Measurements from ENCODE around the gene PUS7.
A peak's percentile ranks its signal among the peaks of the same experiment; 100 is the strongest.
"Not testable (repeated sequence)": the region's sequence is repeated elsewhere in the genome, so short reads cannot be mapped to it uniquely, and the experiment has no call there.

Gene PUS7

GRCh38 chr7:105457619-105458225 lies 64.3 kb downstream of the PUS7 start:
- no peak for TF ChIP-seq CTCF (IDR thresholded peaks at IDR 0.05; ENCODE audit: low read depth, low read length, missing control alignments)
- Histone ChIP-seq H3K27ac (no peak overlapping the region), H3K27me3 (replicated peaks) (no peaks in the 10 kb centered on the region), H3K4me3 (ENCODE audit: low read depth, low read length) (no peak overlapping the region), H3K36me3 (replicated peaks) (peaks cover 9% of the 10 kb centered on the region)
- DNase-seq, result no peak
- in situ Hi-C loops (cut with HindIII; ENCODE audit: low pct_ligation_motif_present, low sequenced_read_pairs), result no loop called here

DNA sequence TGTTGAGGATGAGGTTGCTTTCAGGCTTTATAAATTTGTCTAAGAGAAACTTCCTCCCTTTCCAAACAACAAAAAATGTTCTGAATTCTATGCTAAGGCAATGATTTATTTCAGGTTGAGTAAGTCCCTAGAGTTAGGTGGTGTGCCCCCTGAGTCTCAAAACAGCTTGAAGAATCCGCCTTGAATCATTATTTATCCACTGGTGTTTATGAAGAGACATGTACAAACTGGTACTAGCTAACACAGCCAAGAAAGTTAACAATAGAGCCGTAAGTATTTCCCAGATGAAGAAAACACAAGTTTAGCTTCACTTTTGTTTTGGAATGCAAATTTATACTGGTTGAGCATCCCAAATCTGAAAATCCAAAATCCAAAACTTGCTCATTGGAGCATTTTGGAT lies 67.2 kb downstream of the PUS7 start:
- Histone ChIP-seq H3K27ac (no peak overlapping the region), H3K4me3 (ENCODE audit: low read depth, low read length) (no peak overlapping the region), H3K36me3 (replicated peaks) (no peaks in the 10 kb centered on the region), H3K27me3 (replicated peaks) (no peaks in the 10 kb centered on the region)
- no peak for TF ChIP-seq CTCF (IDR thresholded peaks at IDR 0.05; ENCODE audit: low read depth, low read length, missing control alignments)
- in situ Hi-C loops (cut with HindIII; ENCODE audit: low pct_ligation_motif_present, low sequenced_read_pairs), result no loop called here
- no peak for DNase-seq

GRCh38 chr7:105454095-105454747 lies 67.8 kb downstream of the PUS7 start:
- no peak for TF ChIP-seq CTCF (IDR thresholded peaks at IDR 0.05; ENCODE audit: low read depth, low read length, missing control alignments)
- no peak overlapping the region for H3K4me3 ChIP-seq (ENCODE audit: low read depth, low read length)
- peak; percentile 44 for DNase-seq
- in situ Hi-C loops (cut with HindIII; ENCODE audit: low pct_ligation_motif_present, low sequenced_read_pairs), result no loop called here
- H3K27ac ChIP-seq, result no peak overlapping the region
- H3K27me3 ChIP-seq (replicated peaks), result no peaks in the 10 kb centered on the region
- no peaks in the 10 kb centered on the region for H3K36me3 ChIP-seq (replicated peaks)

GRCh38 chr7:105452085-105452484 lies 70.0 kb downstream of the PUS7 start:
- in situ Hi-C loops (cut with HindIII; ENCODE audit: low pct_ligation_motif_present, low sequenced_read_pairs), result no loop called here

GRCh38 chr7:105450870-105451269 lies 71.2 kb downstream of the PUS7 start:
- H3K27ac ChIP-seq; H3K27me3 ChIP-seq (replicated peaks); H3K36me3 ChIP-seq (replicated peaks); in situ Hi-C loops (cut with HindIII; ENCODE audit: low pct_ligation_motif_present, low sequenced_read_pairs); DNase-seq; H3K4me3 ChIP-seq (ENCODE audit: low read depth, low read length): not testable (repeated sequence)

More at GRCh38 chr7:105452085-105452484, 70.0 kb downstream of the PUS7 start:
- H3K27ac ChIP-seq, result no peak overlapping the region
- DNase-seq, result no peak
- no peaks in the 10 kb centered on the region for H3K36me3 ChIP-seq (replicated peaks)
- no peaks in the 10 kb centered on the region for H3K27me3 ChIP-seq (replicated peaks)
- no peak for TF ChIP-seq CTCF (IDR thresholded peaks at IDR 0.05; ENCODE audit: low read depth, low read length, missing control alignments)
- no peak overlapping the region for H3K4me3 ChIP-seq (ENCODE audit: low read depth, low read length)

GRCh38 chr7:105450177-105450861 lies 71.8 kb downstream of the PUS7 start:
- in situ Hi-C loops (cut with HindIII; ENCODE audit: low pct_ligation_motif_present, low sequenced_read_pairs), result no loop called here
- H3K27ac ChIP-seq, result no peak overlapping the region
- DNase-seq, result no peak
- no peak for TF ChIP-seq CTCF (IDR thresholded peaks at IDR 0.05; ENCODE audit: low read depth, low read length, missing control alignments)
- no peak overlapping the region for H3K4me3 ChIP-seq (ENCODE audit: low read depth, low read length)
- no peaks in the 10 kb centered on the region for H3K36me3 ChIP-seq (replicated peaks)
- no peaks in the 10 kb centered on the region for H3K27me3 ChIP-seq (replicated peaks)
